HL-60/S4 treated with phorbol 12-myristate 13-acetate at 8.2 ng/mL for 4 days and 3 days (cell line): Measurements from ENCODE around the gene PROKR2.

ENCODE experiments used
- in situ Hi-C: fragments of 300-500 bp; cut with MboI; formaldehyde crosslinking; loops from 2 replicates; pipeline ENCODE4 v1.15.0; 2022; ENCODE audit warnings: low sequenced_read_pairs

PROKR2 gene

DNA sequence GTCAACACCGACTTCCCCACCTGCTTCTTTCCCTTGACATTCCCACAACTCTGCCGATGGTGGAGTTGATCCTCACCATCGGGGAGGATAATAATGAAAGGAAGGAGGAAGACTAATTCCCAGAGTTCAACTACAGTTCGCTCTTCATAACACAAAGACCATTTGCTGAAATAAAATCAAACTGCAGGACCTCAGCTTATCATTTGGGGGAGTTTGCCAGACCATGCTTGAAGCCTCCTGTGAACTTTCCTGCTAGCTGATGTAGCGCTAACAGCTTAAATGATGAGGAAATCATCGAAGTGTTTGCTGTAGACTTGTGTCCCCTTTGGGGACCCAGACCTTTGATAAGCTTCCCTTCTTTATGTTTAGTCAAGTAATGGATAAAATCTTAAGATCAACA is 26.2 kb downstream of the PROKR2 start:
- in situ Hi-C loops = no loop called here

DNA sequence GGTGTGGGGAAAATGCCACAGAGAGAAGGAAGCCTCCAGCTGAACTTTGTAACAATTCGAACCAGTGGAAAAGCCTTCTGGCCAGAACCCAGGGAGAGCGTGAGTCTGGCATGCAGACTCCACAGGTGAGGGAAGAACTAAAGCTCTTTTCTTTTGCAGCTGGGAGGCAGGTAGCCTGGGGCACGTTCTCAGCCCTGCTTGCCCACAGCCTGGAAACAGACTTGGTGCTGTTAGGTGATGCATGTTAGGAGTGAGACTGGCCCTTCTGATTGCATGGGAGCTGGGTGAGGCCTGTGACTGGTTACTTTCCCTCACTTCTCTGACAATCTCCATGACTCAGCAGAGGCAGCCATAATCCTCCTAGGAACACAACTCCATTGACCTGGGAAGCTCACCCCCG is 34.2 kb downstream of the PROKR2 start:
- in situ Hi-C loops = no loop called here

- in situ Hi-C loops = no loop called here
Observed at GRCh38 chr20:5279661-5280060, 37.1 kb downstream of the PROKR2 start.

- in situ Hi-C loops = no loop called here
Observed at GRCh38 chr20:5272268-5272667, 44.5 kb downstream of the PROKR2 start.

- in situ Hi-C loops = no loop called here
Observed at GRCh38 chr20:5270603-5271002, 46.2 kb downstream of the PROKR2 start.

DNA sequence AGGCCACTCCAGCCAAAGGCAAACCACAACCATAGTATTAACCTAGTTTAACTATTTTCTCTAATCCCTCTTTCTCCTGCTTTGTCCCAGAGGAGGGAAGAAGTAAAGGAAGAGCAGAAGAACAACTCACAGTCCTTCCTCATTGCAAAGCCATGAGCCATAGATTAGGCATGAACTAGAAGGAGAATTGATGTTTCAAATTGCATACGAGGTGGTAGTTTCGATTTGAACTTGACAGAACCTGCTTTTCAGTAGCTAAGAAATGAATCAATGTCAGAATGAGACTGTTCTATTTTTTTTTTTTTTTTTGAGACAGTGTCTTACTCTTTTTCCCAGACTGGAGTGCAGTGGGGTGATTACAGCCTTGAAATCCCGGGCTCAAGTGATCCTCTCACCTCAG is 48.3 kb downstream of the PROKR2 start:
- in situ Hi-C loops = no loop called here

- in situ Hi-C loops = no loop called here
Observed at GRCh38 chr20:5267092-5267491, 49.7 kb downstream of the PROKR2 start.
